Brain microvascular endothelial cell (primary cell): Measurements from ENCODE around the gene RANGAP1.

Experiments
- DNase-seq: peaks from one replicate; pipeline ENCODE4 v3.0.0-alpha.2; 2020
- H3K27ac ChIP-seq: fragments of 250-450 bp; sonication (Bioruptor Pico); 2 replicates; pipeline ENCODE4 v1.5.1; 2020; ENCODE audit warnings: mild to moderate bottlenecking, moderate library complexity
- H3K27me3 ChIP-seq: fragments of 250-450 bp; sonication (Bioruptor Pico); replicated peaks from 2 replicates; pipeline ENCODE4 v1.5.1; 2020; ENCODE audit warnings: mild to moderate bottlenecking
- H3K36me3 ChIP-seq: fragments of 250-450 bp; sonication (Bioruptor Pico); replicated peaks from 2 replicates; pipeline ENCODE4 v1.5.1; 2020; ENCODE audit warnings: mild to moderate bottlenecking
- H3K4me3 ChIP-seq: 2 replicates; pipeline ENCODE4 v1.5.1; 2011; ENCODE audit warnings: low read depth, mild to moderate bottlenecking, control low read depth, low read length, moderate library complexity
- CTCF ChIP-seq: IDR thresholded peaks from 2 replicates; pipeline ENCODE4 v1.5.1; 2011; ENCODE audit warnings: low read depth, mild to moderate bottlenecking, moderate library complexity, low read length, control low read depth, inconsistent platforms; ENCODE audit errors: missing control alignments
- in situ Hi-C: cut with HindIII; loops from 2 replicates; pipeline ENCODE4 v1.10.0; 2017; ENCODE audit warnings: low sequenced_read_pairs, low pct_ligation_motif_present

Gene RANGAP1

GRCh38 chr22:41311487-41311886 is 25.5 kb upstream of the RANGAP1 start:
- in situ Hi-C loops: no loop called here
- no peak overlapping the region for H3K27ac ChIP-seq
- H3K36me3 ChIP-seq: peaks cover 2% of the 10 kb centered on the region
- H3K4me3 ChIP-seq: no peak overlapping the region
- DNase-seq: no peak
- no peaks in the 10 kb centered on the region for H3K27me3 ChIP-seq
- TF ChIP-seq CTCF: no peak

GRCh38 chr22:41310336-41310735 is 24.3 kb upstream of the RANGAP1 start:
- Histone ChIP-seq H3K36me3 (peaks cover 2% of the 10 kb centered on the region), H3K4me3 (no peak overlapping the region), H3K27me3 (no peaks in the 10 kb centered on the region), H3K27ac (no peak overlapping the region)
- DNase-seq: no peak
- in situ Hi-C loops: no loop called here
- TF ChIP-seq CTCF: no peak

- in situ Hi-C loops: no loop called here
- no peak for TF ChIP-seq CTCF
- no peak overlapping the region for H3K27ac ChIP-seq
- H3K36me3 ChIP-seq: peaks cover 2% of the 10 kb centered on the region
- no peaks in the 10 kb centered on the region for H3K27me3 ChIP-seq
- H3K4me3 ChIP-seq: no peak overlapping the region
- DNase-seq: no peak
These were observed 22.6 kb upstream of the RANGAP1 start for GRCh38 chr22:41308544-41308947.

GRCh38 chr22:41308054-41308453 is 22.1 kb upstream of the RANGAP1 start:
- peaks cover 2% of the 10 kb centered on the region for H3K36me3 ChIP-seq
- H3K27ac ChIP-seq: no peak overlapping the region
- DNase-seq: peak; percentile 40
- in situ Hi-C loops: no loop called here
- no peak overlapping the region for H3K4me3 ChIP-seq
- TF ChIP-seq CTCF: no peak
- no peaks in the 10 kb centered on the region for H3K27me3 ChIP-seq

GRCh38 chr22:41305646-41306045 is 19.7 kb upstream of the RANGAP1 start:
- Histone ChIP-seq H3K27ac (no peak overlapping the region), H3K36me3 (peaks cover 2% of the 10 kb centered on the region), H3K4me3 (no peak overlapping the region), H3K27me3 (no peaks in the 10 kb centered on the region)
- no peak for DNase-seq
- TF ChIP-seq CTCF: no peak
- in situ Hi-C loops: no loop called here

GRCh38 chr22:41302811-41303210 is 16.8 kb upstream of the RANGAP1 start:
- Histone ChIP-seq H3K27ac (peak overlapping the region; percentile 60), H3K27me3 (no peaks in the 10 kb centered on the region), H3K36me3 (no peaks in the 10 kb centered on the region), H3K4me3 (peak overlapping the region; percentile 83)
- TF ChIP-seq CTCF: no peak
- in situ Hi-C loops: no loop called here
- no peak for DNase-seq
